ENCODE results near the gene PUM1. TPM values are rescaled to one million over a fixed set of nuclear protein-coding genes. Genes with fewer than 3 reads are reported as not detected.
"Not testable (repeated sequence)": the region's sequence is repeated elsewhere in the genome, so short reads cannot be mapped to it uniquely, and the experiment has no call there.

The PUM1 gene
- total RNA-seq: 67.9 and 69.4 TPM in 2 replicates

- peak; percentile 94 for DNase-seq (ENCODE audit: low read depth, low spot score)
Observed at GRCh38 chr1:31065310-31066217, at the start of gene PUM1. PUM1 (minus strand) TSS chr1:31065717; CDS start chr1:31059566, 6,151 bp downstream.

- DNase-seq (ENCODE audit: low read depth, low spot score): no peak
Observed at GRCh38 chr1:31112266-31112935, 46.9 kb upstream of the PUM1 start.

- DNase-seq (ENCODE audit: low read depth, low spot score): no peak
Observed at GRCh38 chr1:31111290-31111951, 45.9 kb upstream of the PUM1 start.

- no peak for DNase-seq (ENCODE audit: low read depth, low spot score)
Observed at GRCh38 chr1:31110846-31111245, 45.3 kb upstream of the PUM1 start.

- no peak for DNase-seq (ENCODE audit: low read depth, low spot score)
Observed at GRCh38 chr1:31108861-31109260, 43.3 kb upstream of the PUM1 start.

- DNase-seq (ENCODE audit: low read depth, low spot score): no peak
Observed at GRCh38 chr1:31105646-31106045, 40.1 kb upstream of the PUM1 start.

GRCh38 chr1:31102501-31102950, 37.0 kb upstream of the PUM1 start:
- DNase-seq (ENCODE audit: low read depth, low spot score): no peak

- no peak for DNase-seq (ENCODE audit: low read depth, low spot score)
Observed at GRCh38 chr1:31101147-31101502, 35.6 kb upstream of the PUM1 start.

GRCh38 chr1:31099293-31100032, 33.9 kb upstream of the PUM1 start:
- no peak for DNase-seq (ENCODE audit: low read depth, low spot score)

GRCh38 chr1:31095985-31096384, 30.5 kb upstream of the PUM1 start:
- no peak for DNase-seq (ENCODE audit: low read depth, low spot score)

- no peak for DNase-seq (ENCODE audit: low read depth, low spot score)
Observed at GRCh38 chr1:31095298-31095981, 29.9 kb upstream of the PUM1 start.

- DNase-seq (ENCODE audit: low read depth, low spot score): not testable (repeated sequence)
Observed at GRCh38 chr1:31088081-31088480, 22.6 kb upstream of the PUM1 start.

GRCh38 chr1:31084782-31085569, 19.5 kb upstream of the PUM1 start:
- DNase-seq (ENCODE audit: low read depth, low spot score): no peak

GRCh38 chr1:31082385-31082784, 16.9 kb upstream of the PUM1 start:
- no peak for DNase-seq (ENCODE audit: low read depth, low spot score)

- no peak for DNase-seq (ENCODE audit: low read depth, low spot score)
Observed at GRCh38 chr1:31073044-31073443, 7.5 kb upstream of the PUM1 start.

GRCh38 chr1:31072304-31072746, 6.8 kb upstream of the PUM1 start:
- DNase-seq (ENCODE audit: low read depth, low spot score): no peak

GRCh38 chr1:31069392-31069791, 3.9 kb upstream of the PUM1 start:
- no peak for DNase-seq (ENCODE audit: low read depth, low spot score)

GRCh38 chr1:31064718-31065309, 703 bp downstream of the PUM1 start:
- no peak for DNase-seq (ENCODE audit: low read depth, low spot score)

- no peak for DNase-seq (ENCODE audit: low read depth, low spot score)
Observed at GRCh38 chr1:31064111-31064717, 1.3 kb downstream of the PUM1 start.
